HEK293 (cell line): ENCODE data around the gene KLHL29.

ENCODE experiments used
- CTCF ChIA-PET: fragments of 350-600 bp; formaldehyde crosslinking; extraction: SDS; loops from one replicate; lab custom pipeline; 2021; ENCODE audit warnings: antibody characterized with exemption; lab: Yijun Ruan, JAX
- POLR2A ChIA-PET: fragments of 300-600 bp; formaldehyde crosslinking; extraction: SDS; loops from one replicate; lab custom pipeline; 2020; ENCODE audit warnings: antibody characterized with exemption, inconsistent platforms; lab: Yijun Ruan, JAX
- H3K27ac ChIP-seq: fragments of 200-500 bp; sonication (Bioruptor generic); 2 replicates; pipeline ENCODE4 v1.5.1; 2014; ENCODE audit warnings: low read depth, low read length, control low read depth, inconsistent platforms; ENCODE audit errors: extremely low read depth
- H3K36me3 ChIP-seq, 2 experiments: fragments of 200-500 bp in 1 of 2; sonication (Bioruptor generic) in 1 of 2; 1 replicate in 1 of 2; 2 replicates in 1 of 2; pipeline ENCODE4 v1.5.1; 2014 to 2017; ENCODE audit warnings: inconsistent platforms in 2 of 2, low read length in 2 of 2; ENCODE audit not compliant: control insufficient read depth in 2 of 2, insufficient read depth in 1 of 2
- H3K4me1 ChIP-seq: fragments of 200-500 bp; sonication (Bioruptor generic); 2 replicates; pipeline ENCODE4 v1.5.1; 2014; ENCODE audit warnings: mild to moderate bottlenecking, low read length, inconsistent platforms; ENCODE audit not compliant: control insufficient read depth, insufficient read depth
- H3K4me3 ChIP-seq: 2 replicates; pipeline ENCODE4 v1.5.1; 2011; ENCODE audit warnings: low read depth, mild to moderate bottlenecking, control low read depth, low read length, moderate library complexity
- H3K9me3 ChIP-seq: fragments of 200-500 bp; sonication (Bioruptor generic); 2 replicates; pipeline ENCODE4 v1.5.1; 2014; ENCODE audit warnings: low read depth, low read length, inconsistent platforms; ENCODE audit not compliant: control insufficient read depth, insufficient read depth
- BCL11A ChIP-seq: fragments of 450-650 bp; formaldehyde crosslinking; IDR thresholded peaks from 2 replicates; pipeline ENCODE4 v1.5.1; 2016; ENCODE audit warnings: low read depth, missing biosample characterization, missing genetic modification characterization
- EGR2 ChIP-seq: fragments of 450-650 bp; formaldehyde crosslinking; IDR thresholded peaks from 2 replicates; pipeline ENCODE4 v1.5.1; 2016; ENCODE audit warnings: low read depth, missing biosample characterization, missing genetic modification characterization
- GFI1B ChIP-seq: fragments of 450-650 bp; formaldehyde crosslinking; IDR thresholded peaks from 2 replicates; pipeline ENCODE4 v1.5.1; 2016; ENCODE audit warnings: missing biosample characterization, missing genetic modification characterization
- KLF1 ChIP-seq: fragments of 450-650 bp; formaldehyde crosslinking; IDR thresholded peaks from 2 replicates; pipeline ENCODE4 v1.5.1; 2016; ENCODE audit warnings: missing biosample characterization, missing genetic modification characterization
- MYNN ChIP-seq: fragments of 450-650 bp; formaldehyde crosslinking; IDR thresholded peaks from 2 replicates; pipeline ENCODE4 v1.5.1; 2016; ENCODE audit warnings: missing biosample characterization, missing genetic modification characterization, borderline replicate concordance
- MZF1 ChIP-seq: fragments of 450-650 bp; formaldehyde crosslinking; IDR thresholded peaks from 2 replicates; pipeline ENCODE4 v1.5.1; 2017; ENCODE audit warnings: missing biosample characterization, missing genetic modification characterization, borderline replicate concordance
- SETDB1 ChIP-seq: IDR thresholded peaks from one replicate; pipeline ENCODE4 v1.6.1; 2017; ENCODE audit warnings: mild to moderate bottlenecking, low read length, moderate library complexity, mixed read lengths; ENCODE audit not compliant: insufficient read length
- SP3 ChIP-seq: fragments of 450-650 bp; formaldehyde crosslinking; IDR thresholded peaks from 2 replicates; pipeline ENCODE4 v1.5.1; 2016; ENCODE audit warnings: missing biosample characterization, missing genetic modification characterization
- WT1 ChIP-seq: fragments of 450-650 bp; formaldehyde crosslinking; IDR thresholded peaks from 2 replicates; pipeline ENCODE4 v1.5.1; 2016; ENCODE audit warnings: missing biosample characterization, missing genetic modification characterization
- ZBTB1 ChIP-seq: fragments of 450-650 bp; formaldehyde crosslinking; IDR thresholded peaks from 2 replicates; pipeline ENCODE4 v1.5.1; 2016; ENCODE audit warnings: missing biosample characterization, missing genetic modification characterization
- ZFP3 ChIP-seq: fragments of 450-650 bp; formaldehyde crosslinking; IDR thresholded peaks from 2 replicates; pipeline ENCODE4 v1.5.1; 2016; ENCODE audit warnings: low read depth, missing biosample characterization, missing genetic modification characterization
- ZNF10 ChIP-seq: fragments of 450-650 bp; formaldehyde crosslinking; IDR thresholded peaks from 2 replicates; pipeline ENCODE4 v1.5.1; 2017; ENCODE audit warnings: missing biosample characterization, missing genetic modification characterization
- ZNF155 ChIP-seq: fragments of 450-650 bp; formaldehyde crosslinking; IDR thresholded peaks from 2 replicates; pipeline ENCODE4 v1.5.1; 2016; ENCODE audit warnings: missing biosample characterization, missing genetic modification characterization
- ZNF169 ChIP-seq: fragments of 450-650 bp; formaldehyde crosslinking; IDR thresholded peaks from 2 replicates; pipeline ENCODE4 v1.5.1; 2016; ENCODE audit warnings: missing biosample characterization, missing genetic modification characterization
- ZNF211 ChIP-seq: fragments of 450-650 bp; formaldehyde crosslinking; IDR thresholded peaks from 2 replicates; pipeline ENCODE4 v1.5.1; 2016; ENCODE audit warnings: low read depth, missing biosample characterization, missing genetic modification characterization
- ZNF423 ChIP-seq: fragments of 450-650 bp; formaldehyde crosslinking; IDR thresholded peaks from 2 replicates; pipeline ENCODE4 v1.5.1; 2016; ENCODE audit warnings: missing biosample characterization, missing genetic modification characterization
- ZNF426 ChIP-seq: fragments of 450-650 bp; formaldehyde crosslinking; IDR thresholded peaks from 2 replicates; pipeline ENCODE4 v1.5.1; 2017; ENCODE audit warnings: missing biosample characterization, missing genetic modification characterization, mild to moderate bottlenecking, inconsistent platforms, moderate library complexity
- ZNF561 ChIP-seq: fragments of 450-650 bp; IDR thresholded peaks from 2 replicates; pipeline ENCODE4 v1.5.1; 2018; ENCODE audit warnings: missing biosample characterization, missing genetic modification characterization, borderline replicate concordance
- ZNF585B ChIP-seq: fragments of 450-650 bp; formaldehyde crosslinking; IDR thresholded peaks from 2 replicates; pipeline ENCODE4 v1.5.1; 2016; ENCODE audit warnings: missing biosample characterization, missing genetic modification characterization
- ZNF623 ChIP-seq: fragments of 450-650 bp; formaldehyde crosslinking; IDR thresholded peaks from 2 replicates; pipeline ENCODE4 v1.5.1; 2016; ENCODE audit warnings: missing biosample characterization, missing genetic modification characterization
- ZNF626 ChIP-seq: fragments of 450-650 bp; sonication (Bioruptor Pico); formaldehyde crosslinking; IDR thresholded peaks from 2 replicates; pipeline ENCODE4 v1.5.1; 2018; ENCODE audit warnings: missing biosample characterization, missing genetic modification characterization, inconsistent platforms
- ZNF776 ChIP-seq: fragments of 450-650 bp; formaldehyde crosslinking; IDR thresholded peaks from 2 replicates; pipeline ENCODE4 v1.5.0; 2017; ENCODE audit warnings: missing biosample characterization, missing genetic modification characterization, borderline replicate concordance
- ZNF837 ChIP-seq: fragments of 450-650 bp; formaldehyde crosslinking; IDR thresholded peaks from 2 replicates; pipeline ENCODE4 v1.5.1; 2016; ENCODE audit warnings: missing biosample characterization, missing genetic modification characterization
- TF ChIP-seq, protein P1 (sequence below): fragments of 450-650 bp; formaldehyde crosslinking; IDR thresholded peaks from 2 replicates; pipeline ENCODE4 v1.5.0; 2017; ENCODE audit warnings: missing biosample characterization, missing genetic modification characterization, borderline replicate concordance
- TF ChIP-seq, protein P2 (sequence below): fragments of 450-650 bp; IDR thresholded peaks from 2 replicates; pipeline ENCODE4 v1.5.1; 2018; ENCODE audit warnings: missing biosample characterization, mild to moderate bottlenecking, missing genetic modification characterization
- TF ChIP-seq, protein P3 (sequence below): fragments of 450-650 bp; formaldehyde crosslinking; IDR thresholded peaks from 2 replicates; pipeline ENCODE4 v1.5.1; 2016; ENCODE audit warnings: missing biosample characterization, missing genetic modification characterization, low read depth

Gene KLHL29

DNA sequence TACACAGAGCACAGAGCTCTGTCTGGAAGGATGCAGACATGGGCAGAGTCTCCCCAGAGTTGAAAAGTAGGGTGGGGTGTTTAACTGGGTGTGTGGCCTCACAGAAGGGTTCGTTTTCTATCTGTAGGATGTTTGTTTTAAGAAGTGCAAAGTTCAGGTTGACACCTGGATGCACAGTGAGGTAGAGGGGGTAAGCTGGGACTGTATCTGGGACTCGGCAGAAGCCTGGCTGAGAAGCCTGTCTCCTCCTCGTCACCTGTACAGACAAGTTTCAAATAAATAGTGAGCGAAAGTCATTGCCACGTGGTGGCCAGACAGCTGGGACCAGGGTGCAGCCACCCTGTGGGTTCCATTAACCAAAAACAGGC is 145.9 kb downstream of the KLHL29 start:
- TF ChIP-seq KLF1 (no peak), ZNF155 (no peak), MZF1 (no peak), SETDB1 (no peak), ZNF623 (tag by site-specific recombination) (no peak), ZNF10 (tag by site-specific recombination) (no peak), ZNF585B (tag by site-specific recombination) (no peak), SP3 (tag by site-specific recombination) (no peak), WT1 (tag by site-specific recombination) (no peak), MYNN (tag by site-specific recombination) (no peak), EGR2 (tag by site-specific recombination) (no peak), ZNF776 (tag by site-specific recombination) (no peak), ZNF169 (tag by site-specific recombination) (no peak), ZNF423 (tag by site-specific recombination) (no peak), BCL11A (tag by site-specific recombination) (no peak), ZNF211 (tag by site-specific recombination) (no peak), ZNF626 (tag by site-specific recombination) (no peak)
- TF ChIP-seq, protein P1, sequence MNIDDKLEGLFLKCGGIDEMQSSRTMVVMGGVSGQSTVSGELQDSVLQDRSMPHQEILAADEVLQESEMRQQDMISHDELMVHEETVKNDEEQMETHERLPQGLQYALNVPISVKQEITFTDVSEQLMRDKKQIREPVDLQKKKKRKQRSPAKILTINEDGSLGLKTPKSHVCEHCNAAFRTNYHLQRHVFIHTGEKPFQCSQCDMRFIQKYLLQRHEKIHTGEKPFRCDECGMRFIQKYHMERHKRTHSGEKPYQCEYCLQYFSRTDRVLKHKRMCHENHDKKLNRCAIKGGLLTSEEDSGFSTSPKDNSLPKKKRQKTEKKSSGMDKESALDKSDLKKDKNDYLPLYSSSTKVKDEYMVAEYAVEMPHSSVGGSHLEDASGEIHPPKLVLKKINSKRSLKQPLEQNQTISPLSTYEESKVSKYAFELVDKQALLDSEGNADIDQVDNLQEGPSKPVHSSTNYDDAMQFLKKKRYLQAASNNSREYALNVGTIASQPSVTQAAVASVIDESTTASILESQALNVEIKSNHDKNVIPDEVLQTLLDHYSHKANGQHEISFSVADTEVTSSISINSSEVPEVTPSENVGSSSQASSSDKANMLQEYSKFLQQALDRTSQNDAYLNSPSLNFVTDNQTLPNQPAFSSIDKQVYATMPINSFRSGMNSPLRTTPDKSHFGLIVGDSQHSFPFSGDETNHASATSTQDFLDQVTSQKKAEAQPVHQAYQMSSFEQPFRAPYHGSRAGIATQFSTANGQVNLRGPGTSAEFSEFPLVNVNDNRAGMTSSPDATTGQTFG, result no peak
- TF ChIP-seq, protein P2, sequence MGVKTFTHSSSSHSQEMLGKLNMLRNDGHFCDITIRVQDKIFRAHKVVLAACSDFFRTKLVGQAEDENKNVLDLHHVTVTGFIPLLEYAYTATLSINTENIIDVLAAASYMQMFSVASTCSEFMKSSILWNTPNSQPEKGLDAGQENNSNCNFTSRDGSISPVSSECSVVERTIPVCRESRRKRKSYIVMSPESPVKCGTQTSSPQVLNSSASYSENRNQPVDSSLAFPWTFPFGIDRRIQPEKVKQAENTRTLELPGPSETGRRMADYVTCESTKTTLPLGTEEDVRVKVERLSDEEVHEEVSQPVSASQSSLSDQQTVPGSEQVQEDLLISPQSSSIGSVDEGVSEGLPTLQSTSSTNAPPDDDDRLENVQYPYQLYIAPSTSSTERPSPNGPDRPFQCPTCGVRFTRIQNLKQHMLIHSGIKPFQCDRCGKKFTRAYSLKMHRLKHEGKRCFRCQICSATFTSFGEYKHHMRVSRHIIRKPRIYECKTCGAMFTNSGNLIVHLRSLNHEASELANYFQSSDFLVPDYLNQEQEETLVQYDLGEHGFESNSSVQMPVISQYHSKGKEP, result no peak
- no peak overlapping the region for H3K4me3 ChIP-seq
- no peaks in the 10 kb centered on the region for H3K4me1 ChIP-seq
- no peak overlapping the region for H3K27ac ChIP-seq
- no peaks in the 10 kb centered on the region for H3K36me3 ChIP-seq
- ChIA-PET POLR2A (no interaction called here), CTCF (no interaction called here)
- H3K9me3 ChIP-seq, result no peaks in the 10 kb centered on the region

DNA sequence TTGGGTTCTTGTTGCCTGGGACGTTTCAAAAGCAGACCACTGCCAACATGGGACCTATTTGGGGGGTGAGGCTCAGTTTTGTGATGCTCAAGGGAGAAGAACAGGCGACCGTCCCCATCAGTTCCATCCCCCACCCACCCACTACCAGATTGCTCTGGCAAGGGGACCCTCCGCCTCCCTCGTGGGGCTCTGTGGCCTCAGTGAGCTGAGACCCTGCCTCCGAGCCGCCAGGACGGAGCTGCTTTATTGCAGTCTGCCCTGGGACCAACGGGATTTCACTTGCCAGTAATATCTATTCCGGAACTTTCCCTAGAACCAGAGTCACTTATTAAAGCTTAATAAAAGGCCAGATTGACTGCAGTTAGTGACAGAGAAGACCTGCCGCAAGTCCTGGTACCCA is 146.3 kb downstream of the KLHL29 start:
- no peaks in the 10 kb centered on the region for H3K4me1 ChIP-seq
- H3K36me3 ChIP-seq, result no peaks in the 10 kb centered on the region
- TF ChIP-seq ZNF837 (no peak), GFI1B (tag by site-specific recombination) (no peak), ZFP3 (tag by site-specific recombination) (no peak), ZNF426 (tag by site-specific recombination) (no peak), ZBTB1 (tag by site-specific recombination) (no peak), ZNF561 (tag by site-specific recombination) (no peak), ZNF10 (tag by site-specific recombination) (no peak)
- TF ChIP-seq, protein P3, sequence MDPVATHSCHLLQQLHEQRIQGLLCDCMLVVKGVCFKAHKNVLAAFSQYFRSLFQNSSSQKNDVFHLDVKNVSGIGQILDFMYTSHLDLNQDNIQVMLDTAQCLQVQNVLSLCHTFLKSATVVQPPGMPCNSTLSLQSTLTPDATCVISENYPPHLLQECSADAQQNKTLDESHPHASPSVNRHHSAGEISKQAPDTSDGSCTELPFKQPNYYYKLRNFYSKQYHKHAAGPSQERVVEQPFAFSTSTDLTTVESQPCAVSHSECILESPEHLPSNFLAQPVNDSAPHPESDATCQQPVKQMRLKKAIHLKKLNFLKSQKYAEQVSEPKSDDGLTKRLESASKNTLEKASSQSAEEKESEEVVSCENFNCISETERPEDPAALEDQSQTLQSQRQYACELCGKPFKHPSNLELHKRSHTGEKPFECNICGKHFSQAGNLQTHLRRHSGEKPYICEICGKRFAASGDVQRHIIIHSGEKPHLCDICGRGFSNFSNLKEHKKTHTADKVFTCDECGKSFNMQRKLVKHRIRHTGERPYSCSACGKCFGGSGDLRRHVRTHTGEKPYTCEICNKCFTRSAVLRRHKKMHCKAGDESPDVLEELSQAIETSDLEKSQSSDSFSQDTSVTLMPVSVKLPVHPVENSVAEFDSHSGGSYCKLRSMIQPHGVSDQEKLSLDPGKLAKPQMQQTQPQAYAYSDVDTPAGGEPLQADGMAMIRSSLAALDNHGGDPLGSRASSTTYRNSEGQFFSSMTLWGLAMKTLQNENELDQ (tag by site-specific recombination), result no peak
- TF ChIP-seq, all 188 proteins: peak for 0
- POLR2A ChIA-PET, result no interaction called here
- Histone ChIP-seq H3K4me3 (no peak overlapping the region), H3K9me3 (no peaks in the 10 kb centered on the region), H3K27ac (no peak overlapping the region)
- CTCF ChIA-PET, result no interaction called here
